K562 (cell line): ENCODE data around the gene PLEKHG4B. TPM values are rescaled to one million over a fixed set of nuclear protein-coding genes. Genes with fewer than 3 reads are reported as not detected.

ENCODE experiments used
- ATAC-seq: fragments of 200-7000 bp; cut with Tn5 transposase; 3 replicates; pipeline ENCODE4 v1.9.1; 2020; ENCODE audit warnings: moderate library complexity
- BruUV-seq: library from RNA; stranded (reverse); fragments of 400-500 nt; replicated peaks from 2 replicates; lab custom pipeline; 2021; lab: Mats Ljungman, UMichigan
- CTCF ChIA-PET: fragments of 300-600 bp; formaldehyde crosslinking; extraction: SDS; loops from one replicate; lab custom pipeline; 2021; ENCODE audit warnings: low intra/inter-chr PET ratio; lab: Yijun Ruan, JAX
- POLR2A ChIA-PET: fragments of 300-600, 350-650 bp; sonication (Branson Sonifier 250); formaldehyde crosslinking; extraction: SDS; loops from one replicate; lab custom pipeline; 2021; ENCODE audit warnings: antibody characterized with exemption, inconsistent platforms; lab: Yijun Ruan, JAX
- DNase-seq, 4 experiments: peaks; one replicate each; pipeline versions ENCODE4 v3.0.0 to v3.0.0-alpha.2; 2011 to 2018; ENCODE audit warnings: low spot score in 3 of 4, mixed read lengths in 3 of 4; ENCODE audit errors: extremely low read depth in 1 of 4
- FAIRE-seq: peaks from 2 replicates; lab custom pipeline; 2011; peaks lifted over from hg19 to GRCh38; lab: Jason Lieb, UNC
- H2AFZ ChIP-seq: 2 replicates; pipeline ENCODE4 v1.6.0; 2011; ENCODE audit warnings: low read depth, low read length, control low read depth, inconsistent platforms
- H3K27ac ChIP-seq: fragments of 200-600 bp; 3 replicates; pipeline ENCODE4 v1.8.0; 2011; ENCODE audit warnings: low read depth, mild to moderate bottlenecking, control low read depth, inconsistent platforms, low read length, moderate library complexity, mixed read lengths; ENCODE audit errors: extremely low read depth
- H3K27me3 ChIP-seq, 2 experiments: fragments of 300-600 bp in 1 of 2; 2 replicates in 1 of 2; 3 replicates in 1 of 2; pipeline versions ENCODE4 v1.6.0 to v1.8.0; 2011; ENCODE audit warnings: inconsistent platforms in 2 of 2, low read length in 2 of 2, mild to moderate bottlenecking in 1 of 2, mixed read lengths in 1 of 2, moderate library complexity in 1 of 2; ENCODE audit not compliant: control insufficient read depth in 2 of 2, insufficient read depth in 2 of 2
- H3K36me3 ChIP-seq: fragments of 300-600 bp; 3 replicates; pipeline ENCODE4 v1.8.0; 2011; ENCODE audit warnings: mild to moderate bottlenecking, low read length, inconsistent platforms; ENCODE audit not compliant: control insufficient read depth, insufficient read depth
- H3K4me1 ChIP-seq, 2 experiments: fragments of 200-600 bp in 1 of 2; replicated peaks in 1 of 2; 2 replicates in 1 of 2; 3 replicates in 1 of 2; pipeline versions ENCODE4 v1.5.1 to v1.8.0; 2011; ENCODE audit warnings: inconsistent platforms in 2 of 2, low read length in 2 of 2, mild to moderate bottlenecking in 1 of 2, mixed read lengths in 1 of 2, moderate library complexity in 1 of 2; ENCODE audit not compliant: control insufficient read depth in 2 of 2, insufficient read depth in 2 of 2
- H3K4me2 ChIP-seq: 2 replicates; pipeline ENCODE4 v1.6.1; 2011; ENCODE audit warnings: low read length, control low read depth, inconsistent platforms, mixed read lengths; ENCODE audit not compliant: insufficient read depth
- H3K4me3 ChIP-seq: fragments of 200-600 bp; sonication (generic), shearing (Covaris generic); 2 replicates; pipeline ENCODE4 v1.5.1; 2016; ENCODE audit warnings: control low read depth, inconsistent platforms
- H3K79me2 ChIP-seq: fragments of 200-600 bp; 3 replicates; pipeline ENCODE4 v1.8.0; 2011; ENCODE audit warnings: low read length, inconsistent platforms; ENCODE audit not compliant: control insufficient read depth, insufficient read depth
- H3K9ac ChIP-seq, 2 experiments: 2 replicates each; pipeline versions ENCODE4 v1.6.0 to v1.6.1; 2011; ENCODE audit warnings: low read depth in 2 of 2, low read length in 2 of 2, control low read depth in 1 of 2, inconsistent platforms in 1 of 2, mild to moderate bottlenecking in 1 of 2, mixed read lengths in 1 of 2; ENCODE audit not compliant: insufficient read depth in 1 of 2
- H3K9me1 ChIP-seq: one replicate; pipeline ENCODE4 v1.6.0; 2011; ENCODE audit warnings: inconsistent platforms, mild to moderate bottlenecking, low read length, moderate library complexity; ENCODE audit not compliant: control insufficient read depth, insufficient read depth
- H3K9me3 ChIP-seq: replicated peaks from 2 replicates; pipeline ENCODE4 v1.5.1; 2011; ENCODE audit warnings: low read depth, low read length, inconsistent platforms; ENCODE audit not compliant: control insufficient read depth, insufficient read depth
- H4K20me1 ChIP-seq: replicated peaks from 2 replicates; pipeline ENCODE4 v1.6.1; 2011; ENCODE audit warnings: low read length, inconsistent platforms, mixed read lengths; ENCODE audit not compliant: control insufficient read depth, insufficient read depth
- BRF1 ChIP-seq: IDR thresholded peaks from 3 replicates; pipeline ENCODE4 v1.6.1; 2011; ENCODE audit warnings: borderline replicate concordance, mild to moderate bottlenecking; ENCODE audit not compliant: insufficient read length; ENCODE audit errors: extremely low read depth
- CBX2 ChIP-seq: fragments of 200-600 bp; sonication (generic); IDR thresholded peaks from one replicate; pipeline ENCODE4 v1.6.1; 2012; ENCODE audit warnings: mild to moderate bottlenecking, low read length, inconsistent platforms; ENCODE audit not compliant: insufficient read depth, poor library complexity, severe bottlenecking
- COPS2 ChIP-seq: fragments of 450-650 bp; conservative IDR thresholded peaks from 2 replicates; pipeline ENCODE4 v1.6.1; 2016; ENCODE audit warnings: mild to moderate bottlenecking, moderate library complexity
- MEF2A ChIP-seq: IDR thresholded peaks from 2 replicates; pipeline ENCODE4 v1.6.1; 2011; ENCODE audit warnings: low read depth, mild to moderate bottlenecking, low read length, moderate library complexity; ENCODE audit not compliant: control insufficient read depth
- RHOXF2B ChIP-seq: fragments of 250-450 bp; sonication (Bioruptor Pico); conservative IDR thresholded peaks from 2 replicates; pipeline ENCODE4 v1.5.1; 2021
- SMAD1 ChIP-seq: fragments of 150-350 bp; IDR thresholded peaks from 2 replicates; pipeline ENCODE4 v1.6.1; 2014; ENCODE audit warnings: low read length, low read depth; ENCODE audit not compliant: partially characterized antibody
- SMAD3 ChIP-seq: fragments of 450-650 bp; formaldehyde crosslinking; conservative IDR thresholded peaks from 2 replicates; pipeline ENCODE4 v1.4.0; 2020; ENCODE audit warnings: mild to moderate bottlenecking
- TCF7 ChIP-seq: sonication (generic); IDR thresholded peaks from 2 replicates; pipeline ENCODE4 v1.6.1; 2016; ENCODE audit warnings: antibody characterized with exemption, borderline replicate concordance
- TEAD2 ChIP-seq: fragments of 450-650 bp; IDR thresholded peaks from 2 replicates; pipeline ENCODE4 v1.6.1; 2016; ENCODE audit warnings: missing genetic modification characterization, control low read depth, missing compliant biosample characterization
- ZNF232 ChIP-seq: sonication (generic); formaldehyde crosslinking; IDR thresholded peaks from 2 replicates; pipeline ENCODE4 v1.8.0; 2022; ENCODE audit warnings: mild to moderate bottlenecking, missing genetic modification reagents
- ZNF444 ChIP-seq: fragments of 250-450 bp; sonication (Bioruptor Pico); IDR thresholded peaks from 2 replicates; pipeline ENCODE4 v1.4.0; 2020; ENCODE audit warnings: mild to moderate bottlenecking, moderate library complexity
- WGBS: fragments of 100-300 bp; shearing (Covaris generic); methylation state at CpG from one replicate; pipeline ENCODE4 v1.1.6; 2016; ENCODE audit warnings: low coverage, mixed read lengths; ENCODE audit not compliant: insufficient coverage; ENCODE audit errors: missing lambda C conversion rate; 5-methylcytosine and 5-hydroxymethylcytosine counted together
- in situ Hi-C: fragments of 300-500 bp; cut with MboI; formaldehyde crosslinking; loops from 4 replicates; pipeline ENCODE4 v1.15.0; 2018; ENCODE audit warnings: inconsistent platforms, mixed read lengths
- intact Hi-C: fragments of 100-400 bp; cut with micrococcal nuclease; formaldehyde crosslinking; loops from 2 replicates; pipeline ENCODE4 v1.14.2; 2022
- polyA plus RNA-seq, 8 experiments: library from polyadenylated mRNA; depleted of rRNA in 4 of 8; stranded (reverse) in 5 of 8; unstranded in 3 of 8; fragments of >200 nt; fragmentation: Nextera tagmentation in 2 of 8; fragmentation: Illumina TruSeq in 1 of 8; extraction: Ambion mirVana in 2 of 8; extraction: Trizol in 1 of 8; gene quantifications; 2 replicates each; pipeline versions ENCODE4 v1.2.1 to v1.2.3, GENCODE V29; 2011 to 2014; ENCODE audit warnings: inconsistent platforms in 1 of 8, missing spikeins in 1 of 8
- total RNA-seq, 7 experiments: library from RNA; depleted of rRNA in 6 of 7; stranded (reverse); fragments of >200 nt in 6 of 7; fragmentation: Illumina TruSeq in 2 of 7; extraction: Trizol in 2 of 7; gene quantifications; 2 replicates each; pipeline versions ENCODE4 v1.2.1 to v1.2.3, GENCODE V29; 2011 to 2021; ENCODE audit warnings: low replicate concordance in 1 of 7
- TF ChIP-seq, protein P1 (sequence below): fragments of 150-350 bp; conservative IDR thresholded peaks from 2 replicates; pipeline ENCODE4 v1.6.1; 2014; ENCODE audit warnings: low read length
- TF ChIP-seq, protein P2 (sequence below): fragments of 250-450 bp; sonication (Bioruptor Pico); IDR thresholded peaks from 2 replicates; pipeline ENCODE4 v1.8.0; 2021; ENCODE audit warnings: mild to moderate bottlenecking, moderate library complexity
- TF ChIP-seq, protein P3 (sequence below): fragments of 450-650 bp; formaldehyde crosslinking; IDR thresholded peaks from 2 replicates; pipeline ENCODE4 v1.4.0; 2022; ENCODE audit warnings: mild to moderate bottlenecking, moderate library complexity
- TF ChIP-seq, protein P4 (sequence below): sonication (generic); formaldehyde crosslinking; IDR thresholded peaks from 2 replicates; pipeline ENCODE4 v1.8.1; 2023; ENCODE audit warnings: mild to moderate bottlenecking, missing genetic modification reagents

The PLEKHG4B gene
- total and polyA plus RNA-seq, 9 of the 15 experiments (the other 6 are each of a cell fraction or from before 2014, with no cell fraction given), result 0.02 TPM; not detected in 8

- Histone ChIP-seq H3K79me2 (no peaks in the 10 kb centered on the region), H2AFZ (no peak overlapping the region), H3K27me3 (peaks cover 28 to 68% of the 10 kb centered on the region in 2 experiments; a peak in 4 of 5 replicates), H3K9ac (no peak overlapping the region), H3K4me3 (no peak overlapping the region), H3K4me2 (no peak overlapping the region), H3K36me3 (no peaks in the 10 kb centered on the region), H3K9me1 (no peaks in the 10 kb centered on the region), H3K9me3 (no peaks in the 10 kb centered on the region), H4K20me1 (peaks cover 26% of the 10 kb centered on the region), H3K27ac (no peak overlapping the region), H3K4me1 (peaks cover 0 to 64% of the 10 kb centered on the region in 2 experiments; a peak in 2 of 5 replicates)
- in situ Hi-C loops (no loop called here), intact Hi-C loops (no loop called here)
- ChIA-PET CTCF (no interaction called here), POLR2A (no interaction called here)
- FAIRE-seq, result no peak
- DNase-seq, result no peak
- ATAC-seq, result no peak
- 6% methylated on average over 9 of the region's 9 CpGs for WGBS
- TF ChIP-seq CBX2, result no peak
- TF ChIP-seq MEF2A, result no peak
- no peak for TF ChIP-seq TCF7
- TF ChIP-seq SMAD1, result no peak
- TF ChIP-seq, protein P1, sequence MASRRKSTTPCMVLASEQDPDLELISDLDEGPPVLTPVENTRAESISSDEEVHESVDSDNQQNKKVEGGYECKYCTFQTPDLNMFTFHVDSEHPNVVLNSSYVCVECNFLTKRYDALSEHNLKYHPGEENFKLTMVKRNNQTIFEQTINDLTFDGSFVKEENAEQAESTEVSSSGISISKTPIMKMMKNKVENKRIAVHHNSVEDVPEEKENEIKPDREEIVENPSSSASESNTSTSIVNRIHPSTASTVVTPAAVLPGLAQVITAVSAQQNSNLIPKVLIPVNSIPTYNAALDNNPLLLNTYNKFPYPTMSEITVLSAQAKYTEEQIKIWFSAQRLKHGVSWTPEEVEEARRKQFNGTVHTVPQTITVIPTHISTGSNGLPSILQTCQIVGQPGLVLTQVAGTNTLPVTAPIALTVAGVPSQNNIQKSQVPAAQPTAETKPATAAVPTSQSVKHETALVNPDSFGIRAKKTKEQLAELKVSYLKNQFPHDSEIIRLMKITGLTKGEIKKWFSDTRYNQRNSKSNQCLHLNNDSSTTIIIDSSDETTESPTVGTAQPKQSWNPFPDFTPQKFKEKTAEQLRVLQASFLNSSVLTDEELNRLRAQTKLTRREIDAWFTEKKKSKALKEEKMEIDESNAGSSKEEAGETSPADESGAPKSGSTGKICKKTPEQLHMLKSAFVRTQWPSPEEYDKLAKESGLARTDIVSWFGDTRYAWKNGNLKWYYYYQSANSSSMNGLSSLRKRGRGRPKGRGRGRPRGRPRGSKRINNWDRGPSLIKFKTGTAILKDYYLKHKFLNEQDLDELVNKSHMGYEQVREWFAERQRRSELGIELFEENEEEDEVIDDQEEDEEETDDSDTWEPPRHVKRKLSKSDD, result no peak
- TF ChIP-seq RHOXF2B (CRISPR knock-in tag), result no peak
- no peak for TF ChIP-seq TEAD2 (tag)
- no peak for TF ChIP-seq ZNF444
- no peak for TF ChIP-seq ZNF232
- no peak for TF ChIP-seq COPS2
- TF ChIP-seq, protein P2, sequence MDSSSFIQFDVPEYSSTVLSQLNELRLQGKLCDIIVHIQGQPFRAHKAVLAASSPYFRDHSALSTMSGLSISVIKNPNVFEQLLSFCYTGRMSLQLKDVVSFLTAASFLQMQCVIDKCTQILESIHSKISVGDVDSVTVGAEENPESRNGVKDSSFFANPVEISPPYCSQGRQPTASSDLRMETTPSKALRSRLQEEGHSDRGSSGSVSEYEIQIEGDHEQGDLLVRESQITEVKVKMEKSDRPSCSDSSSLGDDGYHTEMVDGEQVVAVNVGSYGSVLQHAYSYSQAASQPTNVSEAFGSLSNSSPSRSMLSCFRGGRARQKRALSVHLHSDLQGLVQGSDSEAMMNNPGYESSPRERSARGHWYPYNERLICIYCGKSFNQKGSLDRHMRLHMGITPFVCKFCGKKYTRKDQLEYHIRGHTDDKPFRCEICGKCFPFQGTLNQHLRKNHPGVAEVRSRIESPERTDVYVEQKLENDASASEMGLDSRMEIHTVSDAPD (CRISPR knock-in tag), result no peak
- TF ChIP-seq SMAD3 (CRISPR knock-in tag), result no peak
- TF ChIP-seq, protein P3, sequence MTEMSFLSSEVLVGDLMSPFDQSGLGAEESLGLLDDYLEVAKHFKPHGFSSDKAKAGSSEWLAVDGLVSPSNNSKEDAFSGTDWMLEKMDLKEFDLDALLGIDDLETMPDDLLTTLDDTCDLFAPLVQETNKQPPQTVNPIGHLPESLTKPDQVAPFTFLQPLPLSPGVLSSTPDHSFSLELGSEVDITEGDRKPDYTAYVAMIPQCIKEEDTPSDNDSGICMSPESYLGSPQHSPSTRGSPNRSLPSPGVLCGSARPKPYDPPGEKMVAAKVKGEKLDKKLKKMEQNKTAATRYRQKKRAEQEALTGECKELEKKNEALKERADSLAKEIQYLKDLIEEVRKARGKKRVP, result no peak
- TF ChIP-seq, protein P4, sequence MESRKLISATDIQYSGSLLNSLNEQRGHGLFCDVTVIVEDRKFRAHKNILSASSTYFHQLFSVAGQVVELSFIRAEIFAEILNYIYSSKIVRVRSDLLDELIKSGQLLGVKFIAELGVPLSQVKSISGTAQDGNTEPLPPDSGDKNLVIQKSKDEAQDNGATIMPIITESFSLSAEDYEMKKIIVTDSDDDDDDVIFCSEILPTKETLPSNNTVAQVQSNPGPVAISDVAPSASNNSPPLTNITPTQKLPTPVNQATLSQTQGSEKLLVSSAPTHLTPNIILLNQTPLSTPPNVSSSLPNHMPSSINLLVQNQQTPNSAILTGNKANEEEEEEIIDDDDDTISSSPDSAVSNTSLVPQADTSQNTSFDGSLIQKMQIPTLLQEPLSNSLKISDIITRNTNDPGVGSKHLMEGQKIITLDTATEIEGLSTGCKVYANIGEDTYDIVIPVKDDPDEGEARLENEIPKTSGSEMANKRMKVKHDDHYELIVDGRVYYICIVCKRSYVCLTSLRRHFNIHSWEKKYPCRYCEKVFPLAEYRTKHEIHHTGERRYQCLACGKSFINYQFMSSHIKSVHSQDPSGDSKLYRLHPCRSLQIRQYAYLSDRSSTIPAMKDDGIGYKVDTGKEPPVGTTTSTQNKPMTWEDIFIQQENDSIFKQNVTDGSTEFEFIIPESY, result no peak
- no peak for TF ChIP-seq BRF1
- BruUV-seq, result no TSS peak
These were observed 100.7 kb downstream of the PLEKHG4B start for GRCh38 chr5:192691-192969.
